ENCODE measurements around the gene ZMYM3.
"Not testable (repeated sequence)": the region's sequence is repeated elsewhere in the genome, so short reads cannot be mapped to it uniquely, and the experiment has no call there.

ZMYM3 gene

DNA sequence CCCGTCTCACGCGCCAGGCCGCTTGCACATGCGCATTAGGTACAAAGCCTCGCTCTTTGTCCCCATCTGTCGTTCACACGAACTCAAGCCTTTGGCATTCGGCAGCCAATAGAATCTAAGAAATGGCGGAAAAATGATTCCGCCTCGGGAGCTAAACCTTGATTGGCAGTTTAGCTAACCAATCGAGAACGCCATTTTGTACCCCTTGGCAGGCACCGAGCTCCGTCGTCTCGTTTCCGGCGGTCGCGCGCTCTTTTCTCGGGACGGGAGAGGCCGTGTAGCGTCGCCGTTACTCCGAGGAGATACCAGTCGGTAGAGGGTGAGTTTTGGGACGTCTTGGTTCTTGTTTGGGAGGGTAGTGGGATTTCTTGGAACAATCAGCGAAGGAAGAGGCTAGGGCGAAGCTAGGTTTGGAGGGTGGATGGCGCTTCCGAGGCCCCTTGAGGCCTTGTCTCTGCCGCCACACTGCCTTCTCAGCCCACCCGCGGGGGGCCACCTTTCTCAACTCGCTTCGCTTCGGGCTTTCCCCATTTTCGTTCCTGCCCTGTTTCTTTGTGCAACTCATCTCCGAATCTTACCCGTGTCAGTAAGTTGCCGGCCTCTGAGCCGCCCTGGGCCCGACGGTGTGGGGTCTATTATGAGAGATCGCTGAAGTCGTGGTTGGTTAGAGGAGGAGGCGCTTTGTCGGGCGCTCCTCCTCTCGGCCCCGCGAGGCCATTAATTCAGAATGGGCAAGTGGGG is 29.6 kb upstream of the ZMYM3 start, which contains the start of gene NONO:
TSS of gene NONO (plus strand) at position 233 of the 741 bp plus-strand sequence. CDS start 7,003 bp downstream, outside the sequence.
- Histone ChIP-seq H3K4me3 (ENCODE audit: low read depth, low read length) (peak within 1 kb of the TSS; percentile 94), H3K36me3 (ENCODE audit: control insufficient read depth, insufficient read depth, low read length) (peaks cover 35% of the 10 kb centered on the region), H3K27me3 (ENCODE audit: control insufficient read depth, insufficient read depth, low read length) (no peaks in the 10 kb centered on the region), H3K4me1 (ENCODE audit: control insufficient read depth, insufficient read depth, low read length) (peaks cover 7% of the 10 kb centered on the region), H3K9me3 (ENCODE audit: control insufficient read depth, insufficient read depth, low read depth, low read length) (peaks cover 15% of the 10 kb centered on the region), H3K9ac (ENCODE audit: low read length) (peak within 1 kb of the TSS; percentile 99), H3K27ac (ENCODE audit: low read depth, low read length) (peak within 1 kb of the TSS; percentile 96)

DNA sequence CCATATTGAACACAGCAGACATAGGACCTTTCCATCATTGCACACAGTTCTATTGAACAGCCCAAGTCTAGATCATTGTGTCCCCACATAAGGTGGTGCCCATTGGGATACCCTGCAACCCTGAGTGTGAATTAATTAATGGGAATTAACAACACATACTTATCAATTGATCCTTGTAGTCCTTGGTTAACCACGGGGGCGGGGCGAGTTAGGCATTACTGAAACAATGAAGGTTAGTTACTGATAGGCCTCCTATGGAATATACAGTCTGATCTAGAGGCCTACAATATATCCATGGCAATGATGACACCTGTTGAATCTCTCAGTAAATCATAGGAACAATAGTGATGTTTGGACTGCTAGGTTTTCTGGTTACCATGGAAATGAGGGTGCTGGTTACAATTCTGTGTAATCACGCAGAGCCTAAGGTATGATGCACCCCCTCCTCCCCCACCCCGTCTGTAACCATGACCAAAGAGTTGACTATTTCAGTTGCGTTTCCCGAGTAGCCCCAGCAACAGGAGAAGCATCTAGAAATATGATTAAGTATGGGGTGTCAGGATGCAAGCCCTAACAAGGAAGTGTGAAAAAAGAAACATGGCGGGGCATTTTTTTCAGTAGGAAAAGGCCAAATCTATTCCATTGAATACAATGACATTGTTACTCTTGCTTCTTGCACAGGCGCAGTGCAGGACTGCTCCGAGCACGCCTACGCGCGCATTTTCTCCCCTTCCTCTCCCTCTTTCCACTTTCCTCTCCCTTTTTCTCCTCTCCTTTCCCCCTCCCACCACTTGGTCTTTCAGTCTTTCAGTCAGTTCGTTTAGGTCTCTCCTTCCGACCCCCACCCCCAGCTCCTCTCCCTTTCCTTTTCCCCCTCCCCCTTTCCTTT is 28.8 kb upstream of the ZMYM3 start:
- peaks cover 7% of the 10 kb centered on the region for H3K4me1 ChIP-seq (ENCODE audit: control insufficient read depth, insufficient read depth, low read length)
- H3K27ac ChIP-seq (ENCODE audit: low read depth, low read length), result peak overlapping the region; percentile 74
- peak overlapping the region; percentile 56 for H3K4me3 ChIP-seq (ENCODE audit: low read depth, low read length)
- peak overlapping the region; percentile 59 for H3K9ac ChIP-seq (ENCODE audit: low read length)
- no peaks in the 10 kb centered on the region for H3K27me3 ChIP-seq (ENCODE audit: control insufficient read depth, insufficient read depth, low read length)
- H3K36me3 ChIP-seq (ENCODE audit: control insufficient read depth, insufficient read depth, low read length), result peaks cover 33% of the 10 kb centered on the region
- H3K9me3 ChIP-seq (ENCODE audit: control insufficient read depth, insufficient read depth, low read depth, low read length), result peaks cover 15% of the 10 kb centered on the region

DNA sequence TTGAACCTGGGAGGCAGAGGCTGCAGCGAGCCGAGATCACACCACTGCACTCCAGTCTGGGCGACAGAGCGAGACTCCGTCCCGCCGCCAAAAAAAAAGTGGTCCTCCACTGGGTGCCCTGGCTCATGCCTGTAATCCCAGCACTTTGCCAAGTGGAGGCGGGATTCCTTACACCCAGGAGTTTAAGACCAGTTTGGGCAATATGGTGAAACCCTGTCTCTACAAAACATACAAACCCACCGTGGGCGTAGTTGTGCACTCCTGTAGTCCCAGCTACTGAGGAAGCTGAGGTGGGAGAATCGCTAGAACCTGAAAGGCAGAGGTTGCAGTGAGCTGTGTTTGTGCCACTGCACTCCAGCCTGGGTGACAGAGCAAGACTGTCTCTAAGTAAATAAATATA is 27.4 kb upstream of the ZMYM3 start:
- not testable (repeated sequence) for H3K4me3 ChIP-seq (ENCODE audit: low read depth, low read length)
- H3K9me3 ChIP-seq (ENCODE audit: control insufficient read depth, insufficient read depth, low read depth, low read length), result peaks cover 15% of the 10 kb centered on the region

DNA sequence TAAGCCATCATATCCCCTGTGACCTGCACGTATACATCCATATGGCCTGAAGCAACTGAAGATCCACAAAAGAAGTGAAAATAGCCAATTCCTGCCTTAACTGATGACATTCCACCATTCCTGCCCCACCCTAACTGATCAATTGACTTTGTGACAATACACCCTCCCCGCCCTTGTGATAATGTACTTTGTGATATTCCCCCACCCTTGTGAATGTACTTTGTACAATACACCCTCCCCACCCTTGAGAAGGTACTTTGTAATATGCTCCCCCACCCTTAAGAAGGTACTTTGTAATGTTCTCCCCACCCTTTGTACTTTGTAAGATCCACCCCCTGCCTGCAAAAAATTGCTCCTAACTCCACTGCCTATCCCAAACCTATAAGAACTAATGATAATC is 18.4 kb upstream of the ZMYM3 start:
- H3K4me1 ChIP-seq (ENCODE audit: control insufficient read depth, insufficient read depth, low read length); H3K36me3 ChIP-seq (ENCODE audit: control insufficient read depth, insufficient read depth, low read length); H3K27me3 ChIP-seq (ENCODE audit: control insufficient read depth, insufficient read depth, low read length); H3K9ac ChIP-seq (ENCODE audit: low read length); H3K4me3 ChIP-seq (ENCODE audit: low read depth, low read length); H3K27ac ChIP-seq (ENCODE audit: low read depth, low read length): not testable (repeated sequence)
- peaks cover 19% of the 10 kb centered on the region for H3K9me3 ChIP-seq (ENCODE audit: control insufficient read depth, insufficient read depth, low read depth, low read length)

More for the DNA sequence above, 27.4 kb upstream of the ZMYM3 start:
- H3K27me3 ChIP-seq (ENCODE audit: control insufficient read depth, insufficient read depth, low read length); H3K4me1 ChIP-seq (ENCODE audit: control insufficient read depth, insufficient read depth, low read length); H3K9ac ChIP-seq (ENCODE audit: low read length); H3K27ac ChIP-seq (ENCODE audit: low read depth, low read length): not testable (repeated sequence)
- H3K36me3 ChIP-seq (ENCODE audit: control insufficient read depth, insufficient read depth, low read length), result peaks cover 23% of the 10 kb centered on the region

DNA sequence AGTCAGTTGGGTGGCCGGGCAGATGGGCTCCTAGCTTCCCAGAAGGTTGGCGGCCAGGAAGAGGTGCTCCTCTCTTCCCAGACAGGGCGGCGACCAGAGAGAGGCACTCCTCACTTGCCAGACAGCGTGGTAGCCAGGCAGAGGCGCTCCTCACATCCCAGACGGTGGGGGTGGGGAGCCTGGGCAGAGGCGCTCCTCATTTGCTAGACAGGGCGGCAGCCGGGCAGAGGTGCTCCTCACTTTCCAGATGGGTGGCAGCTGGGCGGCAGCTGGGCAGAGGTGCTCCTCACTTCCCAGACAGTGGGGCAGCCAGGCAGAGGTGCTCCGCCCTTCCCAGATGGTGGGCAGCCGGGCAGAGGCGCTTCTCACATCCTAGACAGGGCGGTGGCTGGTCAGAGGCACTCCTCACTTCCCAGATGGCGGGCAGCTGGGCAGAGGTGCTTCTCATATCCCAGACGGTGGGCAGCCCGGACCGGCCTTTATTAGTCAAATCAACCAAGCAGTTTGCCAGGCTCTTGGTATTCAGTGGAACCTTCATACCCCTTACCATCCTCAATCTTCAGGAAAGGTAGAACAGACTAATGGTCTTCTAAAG is 16.0 kb upstream of the ZMYM3 start:
- H3K9me3 ChIP-seq (ENCODE audit: control insufficient read depth, insufficient read depth, low read depth, low read length), result peaks cover 24% of the 10 kb centered on the region

DNA sequence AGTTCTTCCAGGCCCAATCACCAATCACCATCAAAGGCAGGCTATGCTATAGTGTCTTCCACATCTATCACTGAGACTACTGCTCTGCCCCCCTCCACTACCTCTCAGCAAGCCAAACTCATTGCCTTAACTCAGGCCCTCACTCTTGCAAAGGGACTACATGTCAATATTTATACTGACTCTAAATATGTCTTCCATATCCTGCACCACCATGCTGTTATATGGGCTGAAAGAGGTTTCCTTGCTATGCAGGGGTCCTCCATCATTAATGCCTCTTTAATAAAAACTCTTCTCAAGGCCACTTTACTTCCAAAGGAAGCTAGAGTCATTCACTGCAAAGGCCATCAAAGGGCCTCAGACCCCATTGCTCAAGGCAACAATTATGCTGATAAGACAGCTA is 14.7 kb upstream of the ZMYM3 start:
- peaks cover 24% of the 10 kb centered on the region for H3K9me3 ChIP-seq (ENCODE audit: control insufficient read depth, insufficient read depth, low read depth, low read length)
- not testable (repeated sequence) for H3K27ac ChIP-seq (ENCODE audit: low read depth, low read length); H3K36me3 ChIP-seq (ENCODE audit: control insufficient read depth, insufficient read depth, low read length); H3K27me3 ChIP-seq (ENCODE audit: control insufficient read depth, insufficient read depth, low read length); H3K4me3 ChIP-seq (ENCODE audit: low read depth, low read length); H3K9ac ChIP-seq (ENCODE audit: low read length); H3K4me1 ChIP-seq (ENCODE audit: control insufficient read depth, insufficient read depth, low read length)

More for the DNA sequence above, 16.0 kb upstream of the ZMYM3 start:
- no peaks in the 10 kb centered on the region for H3K4me1 ChIP-seq (ENCODE audit: control insufficient read depth, insufficient read depth, low read length)
- H3K36me3 ChIP-seq (ENCODE audit: control insufficient read depth, insufficient read depth, low read length), result no peaks in the 10 kb centered on the region; the same call in 1 of the 2 replicates
- no peak overlapping the region for H3K9ac ChIP-seq (ENCODE audit: low read length)
- no peaks in the 10 kb centered on the region for H3K27me3 ChIP-seq (ENCODE audit: control insufficient read depth, insufficient read depth, low read length)
- H3K4me3 ChIP-seq (ENCODE audit: low read depth, low read length), result no peak overlapping the region
- no peak overlapping the region for H3K27ac ChIP-seq (ENCODE audit: low read depth, low read length)

DNA sequence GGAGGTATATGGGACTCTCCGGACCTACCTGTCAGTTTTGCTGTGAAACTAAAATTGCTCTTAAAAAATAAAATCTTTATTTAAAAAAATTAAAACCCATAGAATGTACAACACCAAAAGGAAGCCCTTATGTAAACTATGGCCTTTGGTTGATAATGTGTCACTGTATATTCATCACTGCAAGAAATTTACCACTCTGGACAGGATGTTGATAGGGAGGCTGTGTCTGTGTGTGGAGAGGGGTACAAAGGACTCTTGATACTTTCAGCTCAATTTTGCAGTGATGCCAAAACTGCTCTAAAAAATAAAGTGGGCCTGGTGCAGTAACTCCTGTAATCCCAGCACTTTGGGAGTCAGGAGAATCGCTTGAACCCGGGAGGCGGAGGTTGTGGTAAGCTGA is 2.9 kb upstream of the ZMYM3 start:
- H3K9ac ChIP-seq (ENCODE audit: low read length), result no peak overlapping the region
- H3K9me3 ChIP-seq (ENCODE audit: control insufficient read depth, insufficient read depth, low read depth, low read length), result no peaks in the 10 kb centered on the region; the same call in 1 of the 2 replicates
- H3K36me3 ChIP-seq (ENCODE audit: control insufficient read depth, insufficient read depth, low read length), result no peaks in the 10 kb centered on the region
- no peak overlapping the region for H3K27ac ChIP-seq (ENCODE audit: low read depth, low read length)
- H3K4me1 ChIP-seq (ENCODE audit: control insufficient read depth, insufficient read depth, low read length), result peaks cover 21% of the 10 kb centered on the region; the same call in 1 of the 2 replicates
- no peak overlapping the region for H3K4me3 ChIP-seq (ENCODE audit: low read depth, low read length)
- H3K27me3 ChIP-seq (ENCODE audit: control insufficient read depth, insufficient read depth, low read length), result no peaks in the 10 kb centered on the region

DNA sequence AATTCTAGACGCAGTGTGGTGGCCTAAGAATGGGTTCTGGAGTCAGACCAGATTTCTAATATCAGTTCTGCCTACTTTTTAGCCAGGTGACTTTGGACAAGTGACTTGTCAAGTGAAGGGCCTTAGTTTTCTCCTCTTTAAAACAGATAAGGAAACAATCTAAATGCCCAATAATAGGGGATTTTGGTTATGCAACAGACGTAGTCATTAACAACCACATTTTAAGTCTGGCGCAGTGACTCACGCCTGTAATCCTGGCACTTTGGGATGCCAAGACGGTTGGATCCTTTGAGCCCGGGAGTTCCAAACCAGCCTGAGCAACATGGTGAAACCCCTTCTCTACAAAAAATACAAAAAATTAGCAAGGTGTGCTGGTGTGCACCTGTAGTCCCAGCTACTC is 2.1 kb upstream of the ZMYM3 start:
- Histone ChIP-seq H3K4me3 (ENCODE audit: low read depth, low read length) (peak overlapping the region; percentile 72; the same call in 1 of the 2 replicates), H3K9ac (ENCODE audit: low read length) (no peak overlapping the region), H3K27ac (ENCODE audit: low read depth, low read length) (no peak overlapping the region)

DNA sequence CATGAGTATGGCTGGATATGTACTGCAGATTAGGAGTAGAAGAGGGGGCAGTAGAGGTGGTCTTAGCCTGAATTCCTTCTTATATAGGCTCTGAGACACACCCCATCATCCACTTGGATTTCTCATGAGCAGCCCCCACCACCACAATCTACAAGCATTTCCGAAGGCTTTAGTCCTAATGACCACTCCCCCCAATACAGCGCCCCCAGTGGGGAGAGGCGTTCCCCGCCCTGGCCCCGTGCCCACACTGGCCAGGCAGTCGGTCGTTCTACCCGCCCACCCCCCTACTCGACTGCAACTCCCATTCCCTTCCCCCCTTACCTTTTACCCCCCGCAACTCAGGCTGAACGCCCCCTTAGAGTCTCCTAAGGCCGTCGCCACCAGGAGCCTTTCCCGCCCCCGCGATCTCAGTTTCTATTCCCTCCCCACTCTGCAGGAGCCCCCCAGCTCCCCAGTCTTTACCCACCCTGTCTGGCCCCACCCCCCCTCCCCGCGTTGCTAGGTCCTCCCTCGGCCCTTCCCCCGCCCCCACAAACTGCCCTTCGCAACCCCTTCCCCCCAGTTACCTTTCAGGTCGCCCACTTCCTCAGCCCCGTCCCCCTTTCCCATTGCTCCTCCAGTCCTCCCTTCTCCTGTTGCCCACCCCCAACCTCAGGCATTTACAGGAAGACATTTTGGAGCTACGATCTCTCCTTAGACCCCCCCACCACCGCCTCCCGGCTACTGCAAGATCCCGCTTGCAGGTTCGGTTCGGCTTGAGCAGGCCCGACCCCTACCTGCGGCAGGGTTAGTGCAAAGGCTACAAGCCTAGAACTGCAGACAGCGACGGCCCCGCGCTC is 468 bp downstream of the ZMYM3 start:
- H3K27ac ChIP-seq (ENCODE audit: low read depth, low read length), result peak overlapping the region; percentile 56; the same call in 1 of the 2 replicates
- no peaks in the 10 kb centered on the region for H3K27me3 ChIP-seq (ENCODE audit: control insufficient read depth, insufficient read depth, low read length)
- peaks cover 7% of the 10 kb centered on the region; the same call in 1 of the 2 replicates for H3K9me3 ChIP-seq (ENCODE audit: control insufficient read depth, insufficient read depth, low read depth, low read length)
- H3K36me3 ChIP-seq (ENCODE audit: control insufficient read depth, insufficient read depth, low read length), result peaks cover 28% of the 10 kb centered on the region
- peak overlapping the region; percentile 72 for H3K4me3 ChIP-seq (ENCODE audit: low read depth, low read length)
- H3K9ac ChIP-seq (ENCODE audit: low read length), result peak overlapping the region; percentile 77
- H3K4me1 ChIP-seq (ENCODE audit: control insufficient read depth, insufficient read depth, low read length), result peaks cover 24% of the 10 kb centered on the region; the same call in 1 of the 2 replicates

More for the DNA sequence above, 2.1 kb upstream of the ZMYM3 start:
- no peaks in the 10 kb centered on the region; the same call in 1 of the 2 replicates for H3K9me3 ChIP-seq (ENCODE audit: control insufficient read depth, insufficient read depth, low read depth, low read length)
- no peaks in the 10 kb centered on the region for H3K27me3 ChIP-seq (ENCODE audit: control insufficient read depth, insufficient read depth, low read length)
- H3K4me1 ChIP-seq (ENCODE audit: control insufficient read depth, insufficient read depth, low read length), result peaks cover 24% of the 10 kb centered on the region; the same call in 1 of the 2 replicates
- H3K36me3 ChIP-seq (ENCODE audit: control insufficient read depth, insufficient read depth, low read length), result peaks cover 2% of the 10 kb centered on the region; the same call in 1 of the 2 replicates

DNA sequence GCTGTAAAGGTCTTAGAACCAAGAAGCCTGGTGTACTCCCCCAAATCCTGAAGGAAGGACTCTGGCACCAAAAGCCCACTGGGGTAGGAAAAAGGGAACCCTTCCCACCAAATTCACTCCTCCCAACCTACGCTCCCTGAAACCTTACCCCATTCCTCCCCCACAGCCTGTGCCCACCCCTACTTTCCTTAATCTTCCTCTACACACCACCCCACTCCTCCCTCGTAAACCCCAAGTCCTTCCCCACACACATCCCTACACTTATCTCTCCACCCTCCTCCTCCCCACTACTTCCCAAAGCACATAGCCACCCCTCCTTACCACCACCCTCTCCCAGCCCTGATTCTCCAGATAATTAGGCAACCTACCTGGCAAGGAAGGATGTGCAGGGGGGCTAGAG is 1.7 kb downstream of the ZMYM3 start:
- Histone ChIP-seq H3K9me3 (ENCODE audit: control insufficient read depth, insufficient read depth, low read depth, low read length) (peaks cover 10% of the 10 kb centered on the region; the same call in 1 of the 2 replicates), H3K4me1 (ENCODE audit: control insufficient read depth, insufficient read depth, low read length) (peaks cover 24% of the 10 kb centered on the region; the same call in 1 of the 2 replicates), H3K9ac (ENCODE audit: low read length) (peak overlapping the region; percentile 38), H3K4me3 (ENCODE audit: low read depth, low read length) (peak overlapping the region; percentile 72), H3K36me3 (ENCODE audit: control insufficient read depth, insufficient read depth, low read length) (peaks cover 40% of the 10 kb centered on the region), H3K27ac (ENCODE audit: low read depth, low read length) (no peak overlapping the region), H3K27me3 (ENCODE audit: control insufficient read depth, insufficient read depth, low read length) (no peaks in the 10 kb centered on the region)
